Suppressor macrophage treated with lipopolysaccharide for 1 hour (primary cell): ENCODE data around the gene MISP3.

Experiments
- DNase-seq, 3 donors: peaks; one replicate each; pipeline ENCODE4 v3.0.0-alpha.2; 2020 to 2022

MISP3 gene

DNA sequence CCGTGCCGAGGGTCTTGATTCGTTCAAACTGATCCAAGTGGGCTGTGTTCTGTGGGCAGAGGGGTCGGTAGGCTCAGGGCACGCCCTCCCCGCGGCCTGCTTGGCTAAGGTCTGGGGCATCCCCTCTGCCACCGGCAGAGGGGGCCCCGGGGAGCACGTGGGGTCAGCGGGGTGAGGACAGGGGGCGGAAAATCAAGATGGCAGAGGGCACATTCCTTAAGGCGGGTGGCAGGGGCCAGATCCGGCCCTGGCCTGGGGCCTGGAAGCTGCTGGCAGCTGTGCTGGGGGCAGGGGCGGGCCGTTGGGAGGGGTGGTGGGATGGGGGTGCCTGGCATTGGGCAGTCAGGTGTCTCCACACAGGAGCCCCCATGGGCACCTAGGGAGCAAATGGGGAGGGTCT, 34.3 kb downstream of the MISP3 start:
- DNase-seq, result no peak

DNA sequence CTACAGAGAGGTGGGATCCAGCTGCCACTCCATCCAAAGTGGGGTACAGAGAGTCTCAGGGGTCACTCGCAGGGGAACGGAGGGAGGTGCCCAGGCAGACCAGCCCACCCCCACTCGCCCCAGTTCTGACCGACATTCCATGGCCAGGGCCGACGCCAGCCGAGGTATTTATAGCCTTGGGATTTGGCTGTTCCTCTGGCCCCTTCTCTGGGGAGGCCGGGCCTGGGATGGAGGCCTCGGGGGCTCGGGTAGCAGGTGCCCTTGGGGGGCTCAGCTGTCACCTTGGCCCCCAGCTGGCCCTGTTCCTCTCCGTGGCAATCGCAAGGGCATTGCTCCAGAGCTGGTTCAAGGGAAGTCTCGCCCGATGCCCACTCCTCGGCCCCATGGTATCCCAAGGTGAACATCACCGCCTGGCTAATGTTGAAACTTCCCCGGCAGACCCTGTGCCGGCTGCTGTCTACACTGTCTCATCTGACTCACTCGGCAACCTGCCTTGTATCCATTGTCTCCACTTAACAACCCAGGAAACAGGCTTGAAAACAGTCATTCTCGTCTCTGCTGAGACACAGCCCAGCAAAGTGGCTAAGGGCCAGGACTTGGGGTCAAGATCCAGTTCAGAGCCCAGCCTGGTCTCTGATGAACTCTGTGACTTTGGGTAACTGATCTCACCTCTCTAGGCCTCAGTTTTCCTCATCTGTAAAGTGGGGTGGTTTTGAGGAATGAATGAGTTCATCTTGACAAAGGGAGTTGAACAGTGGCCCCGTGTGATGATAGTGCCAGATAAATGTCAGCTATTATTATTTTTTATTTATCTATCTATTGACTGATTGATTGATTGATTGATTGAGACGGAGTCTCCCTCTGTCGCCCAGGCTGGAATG, 35.2 kb downstream of the MISP3 start:
- no peak for DNase-seq

- no peak for DNase-seq
Measured at GRCh38 chr19:14110650-14111049, 38.1 kb downstream of the MISP3 start.

- DNase-seq, result no peak
Measured at GRCh38 chr19:14111486-14111885, 38.9 kb downstream of the MISP3 start.

- DNase-seq, result peak; percentile 33 to 62 (median 47)
Measured at GRCh38 chr19:14112051-14112808, 39.6 kb downstream of the MISP3 start.

DNA sequence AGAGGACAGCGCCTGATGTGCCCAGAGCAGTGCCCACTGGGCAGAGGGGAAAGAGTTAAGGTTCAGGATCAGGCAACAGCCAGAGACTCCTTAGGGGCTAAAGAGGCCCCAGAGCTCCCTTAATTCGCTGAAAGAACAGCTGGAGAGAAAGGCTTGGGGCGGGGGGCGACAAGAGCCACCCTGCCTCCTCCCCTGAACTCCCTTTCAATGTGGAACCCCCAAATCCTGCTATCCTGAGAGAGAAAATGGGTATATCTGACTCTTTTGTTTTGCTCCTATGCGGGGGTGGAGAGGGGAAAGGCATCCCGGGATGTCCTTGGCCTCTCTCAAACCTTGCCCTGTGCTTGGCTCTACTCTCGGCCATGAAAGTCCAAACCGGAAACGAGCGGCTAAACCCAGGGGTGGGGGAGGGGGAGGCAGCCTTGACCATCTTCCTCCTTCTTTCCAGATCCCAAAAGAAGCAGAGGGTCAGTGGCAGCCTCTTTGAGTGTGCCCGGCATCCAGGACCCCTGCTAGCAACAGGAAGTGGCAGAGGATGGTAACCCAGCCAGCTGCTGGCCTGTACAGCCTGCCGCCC, 40.3 kb downstream of the MISP3 start:
- no peak for DNase-seq

DNA sequence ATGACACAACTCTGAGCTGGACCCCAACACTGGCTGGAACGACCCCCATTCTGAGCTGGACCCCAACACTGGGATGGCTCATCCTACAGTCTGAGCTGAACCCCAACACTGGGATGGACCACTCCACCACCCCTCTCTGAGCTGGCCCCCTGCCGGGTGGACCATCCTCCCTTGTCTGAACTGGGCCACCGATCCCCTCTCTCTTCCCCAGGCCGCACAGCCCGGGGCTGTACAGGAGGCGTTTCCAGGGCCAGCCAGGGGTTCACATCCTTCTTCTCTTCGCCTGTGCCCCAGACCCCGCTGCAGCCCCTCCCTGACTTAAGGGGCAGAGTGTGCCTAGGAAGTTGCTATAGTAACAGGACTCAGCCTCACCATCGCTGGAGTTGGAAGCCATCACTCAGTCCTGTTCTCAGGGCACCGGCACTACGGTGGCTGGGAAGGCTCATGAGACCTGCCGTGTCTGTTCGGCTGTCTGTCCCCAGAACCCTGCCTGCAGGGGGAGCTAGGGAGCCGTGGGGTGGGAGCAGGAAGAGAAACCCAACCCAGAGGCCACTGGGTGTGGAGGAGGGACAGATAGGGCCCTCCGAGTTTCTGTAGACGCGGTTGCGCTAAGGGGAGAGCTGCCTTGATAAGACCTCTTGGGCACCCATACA, 41.3 kb downstream of the MISP3 start:
- peak; percentile 56 to 80 (median 63) for DNase-seq

DNA sequence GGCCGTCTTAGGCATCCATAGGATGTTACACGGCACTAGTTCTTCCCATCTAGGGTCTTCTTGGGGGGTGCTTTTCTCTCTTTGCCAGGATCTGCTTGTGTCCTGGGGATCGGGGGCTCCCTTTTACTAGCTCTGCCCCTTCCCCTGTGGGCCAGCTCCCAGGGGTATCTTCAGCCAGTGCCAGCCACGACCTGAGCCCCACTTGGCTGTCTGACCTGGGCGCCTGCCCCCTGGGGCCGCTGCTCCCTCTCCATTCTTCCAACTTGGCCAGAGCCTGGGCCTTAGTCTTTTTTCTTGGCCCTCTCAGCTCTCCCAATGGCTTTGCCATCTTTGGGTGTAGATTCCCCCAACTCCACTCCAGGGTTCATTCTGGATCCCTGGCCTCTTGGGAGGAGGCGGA, 41.9 kb downstream of the MISP3 start:
- DNase-seq, result no peak

DNA sequence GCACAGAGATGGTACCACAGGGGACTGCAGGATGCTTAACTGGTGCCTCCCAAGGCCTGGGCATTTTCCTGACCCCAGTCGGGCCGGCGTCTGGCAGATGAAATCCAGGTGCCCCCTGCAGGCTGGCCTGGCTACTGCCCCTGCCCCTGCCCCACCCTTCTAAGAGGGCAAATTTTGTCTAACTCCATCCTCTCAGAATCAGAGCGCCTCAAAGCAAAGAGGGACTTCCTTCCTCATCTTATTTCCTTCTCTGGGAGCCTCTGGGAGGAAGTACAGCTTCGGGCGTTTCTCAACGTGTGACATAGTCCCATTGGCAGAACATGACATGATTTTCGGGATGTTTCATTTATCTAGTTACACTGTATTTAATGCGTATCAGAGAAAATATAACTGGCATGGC, 42.3 kb downstream of the MISP3 start:
- peak; percentile 81 to 93 (median 89) for DNase-seq

DNA sequence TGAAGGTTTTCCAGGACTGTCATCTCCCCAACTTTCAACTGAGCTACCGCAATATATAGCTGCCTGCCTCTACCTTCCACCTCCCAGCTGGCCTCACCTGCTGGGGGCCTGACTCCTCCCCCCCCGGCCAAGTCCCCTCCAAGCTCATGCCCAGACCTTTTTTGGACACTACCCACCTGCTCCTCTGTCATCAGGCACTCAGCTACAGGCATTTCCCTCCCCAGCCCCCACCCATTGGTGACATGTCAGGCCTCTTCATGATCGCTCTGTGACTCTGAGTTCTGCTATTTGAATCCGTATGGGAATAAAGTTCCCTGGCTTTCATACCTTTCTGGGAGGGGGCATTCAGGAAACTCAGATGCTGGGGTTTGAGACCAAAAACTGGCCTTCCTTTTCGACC, 43.2 kb downstream of the MISP3 start:
- DNase-seq, result peak in 1 of 3 donors; percentile 37

DNA sequence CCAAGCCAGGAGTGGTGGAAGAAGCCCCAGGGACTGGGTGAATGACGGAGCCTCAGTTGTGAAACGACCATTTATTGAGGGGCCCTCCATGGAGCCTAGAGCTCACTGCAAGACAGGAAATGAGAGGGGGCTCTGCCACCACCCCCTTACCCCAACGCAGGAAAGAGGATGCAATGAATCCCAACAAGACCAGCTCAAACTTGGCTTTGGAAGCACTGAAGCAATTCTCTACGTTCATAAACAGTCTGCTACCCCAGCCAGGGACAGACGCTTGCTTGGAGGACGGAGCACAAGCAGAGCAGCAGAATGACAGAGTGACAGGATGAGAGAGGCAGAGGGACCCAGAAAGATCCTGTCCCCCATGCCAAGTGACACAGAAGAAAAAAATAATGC, 43.9 kb downstream of the MISP3 start:
- no peak for DNase-seq

- DNase-seq, result no peak
Measured at GRCh38 chr19:14116918-14117578, 44.5 kb downstream of the MISP3 start.

DNA sequence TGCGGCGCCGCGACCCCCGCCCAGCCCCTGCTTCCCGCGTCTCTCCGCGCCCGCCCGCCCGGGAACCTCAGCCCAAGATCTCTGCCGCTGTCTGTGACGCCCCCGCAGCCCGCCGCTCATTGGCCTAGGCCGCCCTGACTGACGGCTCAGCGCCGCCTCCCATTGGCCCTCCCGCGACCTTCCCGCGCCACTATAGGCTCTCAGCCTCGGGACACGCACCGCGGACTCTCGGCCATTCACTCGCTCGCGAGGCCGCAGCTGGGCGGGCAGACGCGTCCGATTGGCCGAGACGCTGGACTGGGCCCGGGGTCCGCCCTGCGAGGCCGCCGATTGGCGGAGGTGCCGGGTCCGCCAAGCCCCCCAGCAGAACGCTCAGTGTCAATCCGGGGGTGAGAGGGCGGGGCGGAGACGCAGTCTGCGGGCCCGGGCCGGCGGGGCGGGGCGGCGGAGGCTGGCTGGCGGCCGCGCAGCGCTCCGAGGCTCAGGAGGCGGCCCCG, 45.1 kb downstream of the MISP3 start, which contains the start of gene PRKACA:
PRKACA (minus strand) TSS at position 95 of the 497 bp plus-strand sequence. CDS start 215 bp downstream, outside the sequence.
- peak; percentile 99 for DNase-seq

DNA sequence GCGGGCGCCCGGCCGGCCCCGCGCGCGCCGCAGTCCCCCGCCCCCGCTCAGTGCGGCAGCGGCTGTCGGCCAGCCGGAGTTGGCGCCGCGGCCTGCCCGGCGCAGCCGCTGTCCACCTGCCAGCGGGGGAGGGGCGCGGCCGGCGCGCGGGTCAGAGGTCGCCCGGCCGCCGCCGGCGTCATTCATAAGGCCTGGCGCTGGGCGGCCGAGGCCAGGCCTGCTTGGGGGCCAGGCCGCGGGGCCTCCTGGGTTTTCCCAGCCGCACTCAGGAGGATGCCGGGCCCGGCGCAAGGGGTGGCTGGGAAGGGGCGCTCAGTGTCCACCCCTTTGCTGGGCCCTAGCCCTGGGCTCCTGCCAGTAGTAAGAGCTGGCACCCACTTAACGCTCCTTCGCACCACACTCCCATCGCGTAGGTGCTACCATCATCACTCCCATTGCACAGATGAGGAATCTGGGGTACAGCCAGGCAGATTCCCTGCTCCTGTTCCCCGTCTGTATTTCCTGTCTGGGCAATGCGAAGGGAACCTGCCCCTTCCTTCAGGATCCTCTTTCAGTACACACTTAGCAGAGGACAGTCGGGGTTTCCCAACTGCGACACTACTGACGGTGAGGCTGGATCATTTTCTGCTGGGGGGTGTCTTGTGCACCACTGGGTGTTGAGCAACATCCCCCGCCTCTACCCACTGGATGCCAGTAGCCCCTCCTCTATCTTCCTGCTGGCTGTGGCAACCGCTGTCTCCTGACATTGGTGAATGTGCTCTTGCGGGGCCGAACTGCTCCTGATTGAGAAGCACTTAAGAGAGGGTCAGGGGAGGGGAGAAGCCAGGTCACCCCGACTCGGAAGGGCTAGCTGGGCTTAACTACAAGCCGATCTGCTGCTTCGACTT, 45.8 kb downstream of the MISP3 start:
- DNase-seq, result peak; percentile 94 to 98 (median 95)

DNA sequence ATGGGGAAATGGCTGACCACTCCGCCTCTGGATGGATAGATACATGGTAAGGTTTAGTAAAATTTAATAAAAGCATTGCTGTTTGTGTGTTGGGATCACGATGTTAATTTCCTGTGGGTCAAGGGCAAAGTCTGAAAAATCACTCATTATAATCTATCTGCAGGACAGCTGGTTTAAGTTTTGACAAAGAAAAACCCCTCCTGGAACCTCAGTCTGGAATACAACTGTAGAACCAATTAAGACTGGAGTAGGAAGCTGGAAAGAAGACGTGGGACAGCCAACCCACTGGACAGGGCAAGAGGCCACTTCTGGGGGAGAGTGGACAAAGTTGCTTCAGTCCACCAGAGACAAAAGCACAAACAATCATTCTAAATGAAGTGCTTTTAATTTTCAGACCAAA, 46.6 kb downstream of the MISP3 start:
- DNase-seq, result no peak

- no peak for DNase-seq
Measured at GRCh38 chr19:14119644-14120496, 47.3 kb downstream of the MISP3 start.

- DNase-seq, result no peak
Measured at GRCh38 chr19:14120497-14120780, 47.9 kb downstream of the MISP3 start.

DNA sequence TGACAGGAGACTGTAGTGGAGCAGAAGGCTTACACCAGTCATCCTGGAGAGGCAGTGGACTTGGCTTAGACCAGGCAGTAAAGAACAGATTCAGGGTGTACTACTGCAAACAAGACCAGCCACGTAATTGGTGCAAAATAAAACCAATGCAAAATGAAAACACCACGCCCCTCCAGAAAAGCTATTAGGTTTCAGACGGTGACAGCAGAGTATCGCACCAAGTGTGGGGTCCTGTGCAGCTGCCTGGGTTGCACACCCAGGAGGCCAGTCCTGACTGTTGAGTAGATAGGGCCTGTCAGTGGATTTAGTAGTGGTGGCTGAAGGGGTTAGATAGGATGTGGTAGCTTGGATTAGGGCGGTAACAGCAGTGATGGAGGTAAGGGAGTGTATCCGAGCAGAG, 50.3 kb downstream of the MISP3 start:
- DNase-seq, result no peak
